ENCODE measurements around the gene CCDC3. TPM values are rescaled to one million over a fixed set of nuclear protein-coding genes. Genes with fewer than 3 reads are reported as not detected.

Gene CCDC3
- total and polyA plus RNA-seq, 8 donors = 6.0 to 11.8 (median 8.2) TPM

GRCh38 chr10:13047529-13048206 is 46.2 kb upstream of the CCDC3 start:
- no peaks in the 10 kb centered on the region for H3K4me1 ChIP-seq
- intact Hi-C loops (cut with DNase I) = no loop called here
- H3K27ac ChIP-seq = no peak overlapping the region
- no peaks in the 10 kb centered on the region for H3K27me3 ChIP-seq
- H3K9me3 ChIP-seq = no peaks in the 10 kb centered on the region
- H3K36me3 ChIP-seq = no peaks in the 10 kb centered on the region
- no peak overlapping the region for H3K4me3 ChIP-seq
- ATAC-seq (no peak), DNase-seq (no peak)
- no peak for TF ChIP-seq CTCF (IDR thresholded peaks at IDR 0.05)

GRCh38 chr10:13046851-13047528 is 45.5 kb upstream of the CCDC3 start:
- no peak overlapping the region for H3K4me3 ChIP-seq
- ATAC-seq (no peak), DNase-seq (no peak)
- no peak overlapping the region for H3K27ac ChIP-seq
- TF ChIP-seq CTCF (IDR thresholded peaks at IDR 0.05) = no peak
- no peaks in the 10 kb centered on the region for H3K27me3 ChIP-seq
- H3K4me1 ChIP-seq = no peaks in the 10 kb centered on the region
- H3K9me3 ChIP-seq = no peaks in the 10 kb centered on the region
- intact Hi-C loops (cut with DNase I) = no loop called here
- H3K36me3 ChIP-seq = no peaks in the 10 kb centered on the region

GRCh38 chr10:13043520-13043919 is 42.0 kb upstream of the CCDC3 start:
- intact Hi-C loops (cut with DNase I) = no loop called here
- no peak for TF ChIP-seq CTCF (IDR thresholded peaks at IDR 0.05)
- no peak for DNase-seq
- Histone ChIP-seq H3K27ac (no peak overlapping the region), H3K27me3 (no peaks in the 10 kb centered on the region), H3K36me3 (no peaks in the 10 kb centered on the region), H3K9me3 (no peaks in the 10 kb centered on the region), H3K4me3 (no peak overlapping the region), H3K4me1 (no peaks in the 10 kb centered on the region)
- ATAC-seq = no peak

- no peaks in the 10 kb centered on the region for H3K9me3 ChIP-seq
- intact Hi-C loops (cut with DNase I) = no loop called here
- no peak for ATAC-seq
- DNase-seq = no peak
- H3K27me3 ChIP-seq = no peaks in the 10 kb centered on the region
- H3K36me3 ChIP-seq = no peaks in the 10 kb centered on the region
- no peak overlapping the region for H3K4me3 ChIP-seq
- no peaks in the 10 kb centered on the region for H3K4me1 ChIP-seq
- no peak for TF ChIP-seq CTCF (IDR thresholded peaks at IDR 0.05)
- no peak overlapping the region for H3K27ac ChIP-seq
Measured at GRCh38 chr10:13039761-13040160, 38.2 kb upstream of the CCDC3 start.

- Histone ChIP-seq H3K27ac (no peak overlapping the region), H3K9me3 (no peaks in the 10 kb centered on the region), H3K27me3 (no peaks in the 10 kb centered on the region), H3K36me3 (no peaks in the 10 kb centered on the region), H3K4me1 (no peaks in the 10 kb centered on the region), H3K4me3 (no peak overlapping the region)
- no peak for TF ChIP-seq CTCF (IDR thresholded peaks at IDR 0.05)
- no peak for ATAC-seq
- no peak for DNase-seq
- intact Hi-C loops (cut with DNase I) = no loop called here
Measured at GRCh38 chr10:13038391-13038790, 36.9 kb upstream of the CCDC3 start.
